ENCODE results near the gene MYF5.

DNA sequence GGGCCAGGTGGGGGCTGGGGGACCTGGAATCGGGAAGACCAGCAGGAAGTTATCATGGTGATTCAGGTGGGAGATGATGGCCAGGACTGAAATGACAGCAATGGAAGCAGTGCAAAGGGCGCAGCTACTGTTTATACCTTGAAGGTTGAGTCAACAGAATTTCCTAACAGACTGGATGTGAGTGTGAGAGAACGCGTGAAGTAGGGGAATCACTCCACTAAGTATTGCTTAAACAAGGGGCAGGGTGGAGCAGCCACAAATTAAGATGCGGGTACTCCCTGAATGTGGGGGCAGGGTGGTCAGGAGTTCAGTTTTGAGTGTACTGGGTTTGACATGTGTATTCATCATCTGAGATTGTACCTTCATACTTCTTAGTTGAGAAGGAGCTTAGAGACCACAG is 45.1 kb downstream of the MYF5 start:
- TF ChIP-seq POLR2A (IDR thresholded peaks at IDR 0.05) (no peak), CTCF (IDR thresholded peaks at IDR 0.05 in 4 of 5, conservative IDR thresholded peaks at IDR 0.05 in 1 of 5) (no peak)
